Measurements from ENCODE around the gene RGS19. TPM values are rescaled to one million over a fixed set of nuclear protein-coding genes. Genes with fewer than 3 reads are reported as not detected.

Gene RGS19
- total RNA-seq, 4 donors from 2014 or later = 7.4 to 14.4 (median 11.0) TPM

GRCh38 chr20:64039293-64040160 is 39.8 kb downstream of the RGS19 start:
- H3K27me3 ChIP-seq = peaks cover 0 to 76% (median 0%) of the 10 kb centered on the region in 4 donors
- 5 to 6% methylated on average over 8 to 13 of the region's 17 CpGs for WGBS, 2 donors
- intact Hi-C loops (cut with DNase I) = loop anchor here (10.0 kb wide), 1 partner anchor 55 kb away; the partner anchor contains the start of gene PRPF6

DNA sequence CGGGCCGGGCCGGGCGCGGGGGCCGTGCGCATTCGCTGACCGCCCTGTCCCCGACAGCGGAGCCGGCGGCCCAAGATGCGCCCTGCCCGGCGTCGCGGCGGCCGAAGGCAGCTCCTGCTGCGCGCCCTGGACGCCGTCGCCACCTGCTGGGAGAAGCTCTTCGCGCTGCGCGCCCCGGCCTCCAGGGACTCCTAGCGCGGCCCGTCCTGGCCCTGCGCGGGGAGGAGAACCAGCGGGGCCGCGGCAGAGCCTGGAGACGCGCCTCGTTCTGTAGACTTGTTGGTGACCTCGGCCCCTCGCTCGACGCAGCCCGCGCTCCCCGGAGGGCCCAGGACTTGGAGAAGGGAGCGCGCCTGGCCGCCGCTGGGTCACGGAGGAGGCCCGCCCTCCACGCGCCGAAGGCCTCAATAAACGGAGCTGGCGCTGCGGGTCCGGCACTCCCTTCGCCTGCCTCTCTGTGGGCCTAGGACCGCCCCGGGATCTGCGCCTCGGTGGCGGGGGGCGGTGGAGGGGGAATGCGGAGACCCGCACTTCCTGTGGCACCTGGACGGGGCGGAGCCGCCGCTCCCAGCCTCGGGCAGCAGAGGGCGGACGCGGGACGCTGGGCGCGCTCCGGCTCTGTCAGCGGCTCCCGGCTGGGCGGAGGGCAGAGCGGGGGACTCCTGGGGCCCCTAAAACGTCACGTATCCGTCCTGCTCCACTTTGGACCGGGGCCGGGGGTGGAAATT is 40.6 kb downstream of the RGS19 start:
- DNase-seq = no peak
- TF ChIP-seq POLR2A (IDR thresholded peaks at IDR 0.05) (no peak), CTCF (IDR thresholded peaks at IDR 0.05) (peak; percentile 54 to 74 (median 62))
- H3K4me3 ChIP-seq = peak overlapping the region; percentile 42 to 72 (median 58)
- peaks cover 34 to 72% (median 44%) of the 10 kb centered on the region in 3 donors for H3K4me1 ChIP-seq
- H3K36me3 ChIP-seq = peaks cover 0 to 19% (median 0%) of the 10 kb centered on the region in 3 donors
- peak overlapping the region; percentile 68 to 87 (median 75) for H3K27ac ChIP-seq
- H3K9me3 ChIP-seq = no peaks in the 10 kb centered on the region
- intact Hi-C loops (cut with DNase I) = loop anchor here (10.0 kb wide), 1 partner anchor 54 kb away; the partner anchor contains the start of gene PRPF6
- 5% methylated on average over 4 of the region's 91 CpGs; no CpG with 5 or more reads in 1 of the 2 donors for WGBS, 2 donors
- H3K27me3 ChIP-seq = peaks cover 0 to 73% (median 0%) of the 10 kb centered on the region in 4 donors

More at GRCh38 chr20:64039293-64040160, 39.8 kb downstream of the RGS19 start:
- Histone ChIP-seq H3K36me3 (peaks cover 0 to 11% (median 0%) of the 10 kb centered on the region in 3 donors), H3K4me1 (peaks cover 37 to 72% (median 49%) of the 10 kb centered on the region in 3 donors), H3K4me3 (peak overlapping the region; percentile 42 to 72 (median 58)), H3K9me3 (no peaks in the 10 kb centered on the region), H3K27ac (peak overlapping the region in 3 of 4 donors; percentile 71 to 87 (median 79))
- no peak for DNase-seq
- TF ChIP-seq CTCF (IDR thresholded peaks at IDR 0.05) = no peak
- no peak for TF ChIP-seq POLR2A (IDR thresholded peaks at IDR 0.05)

GRCh38 chr20:64038224-64038564 is 41.1 kb downstream of the RGS19 start:
- Histone ChIP-seq H3K4me3 (peak overlapping the region; percentile 42 to 72 (median 58)), H3K4me1 (peaks cover 34 to 69% (median 44%) of the 10 kb centered on the region in 3 donors), H3K36me3 (peaks cover 0 to 25% (median 0%) of the 10 kb centered on the region in 3 donors), H3K27ac (peak overlapping the region in 3 of 4 donors; percentile 68 to 87 (median 79)), H3K9me3 (no peaks in the 10 kb centered on the region), H3K27me3 (peaks cover 0 to 71% (median 0%) of the 10 kb centered on the region in 4 donors)
- WGBS, 2 donors = 0% methylated on average over 3 of the region's 30 CpGs; no CpG with 5 or more reads in 1 of the 2 donors
- intact Hi-C loops (cut with DNase I) = loop anchor here (10.0 kb wide), 1 partner anchor 53 kb away; the partner anchor contains the start of gene PRPF6
- no peak for DNase-seq
- TF ChIP-seq POLR2A (IDR thresholded peaks at IDR 0.05) (no peak), CTCF (IDR thresholded peaks at IDR 0.05) (no peak)

- 17 to 29% methylated on average over 9 to 10 of the region's 36 CpGs for WGBS, 2 donors
- intact Hi-C loops (cut with DNase I) = loop anchor here (10.0 kb wide), 1 partner anchor 53 kb away; the partner anchor contains the start of gene PRPF6
- TF ChIP-seq POLR2A (IDR thresholded peaks at IDR 0.05) (no peak), CTCF (IDR thresholded peaks at IDR 0.05) (no peak)
- Histone ChIP-seq H3K36me3 (peaks cover 0 to 30% (median 0%) of the 10 kb centered on the region in 3 donors), H3K27me3 (peaks cover 0 to 67% (median 0%) of the 10 kb centered on the region in 4 donors), H3K9me3 (no peaks in the 10 kb centered on the region), H3K4me1 (peaks cover 34 to 69% (median 44%) of the 10 kb centered on the region in 3 donors), H3K27ac (peak overlapping the region in 2 of 4 donors; percentile 79 to 87), H3K4me3 (peak overlapping the region; percentile 42 to 72 (median 58))
- DNase-seq = no peak
Measured at GRCh38 chr20:64037498-64038213, 41.7 kb downstream of the RGS19 start.

Data from esophagus squamous epithelium (tissue), 5 donors.